Uterus (tissue), 4 donors: ENCODE measurements around the gene ACACB. TPM values are rescaled to one million over a fixed set of nuclear protein-coding genes. Genes with fewer than 3 reads are reported as not detected.

ENCODE experiments used
- DNase-seq, 2 donors: peaks; one replicate each; pipeline ENCODE4 v3.0.0-alpha.2; 2019 to 2020
- H3K27ac ChIP-seq, 2 donors: fragments of 200-600 bp; sonication (generic); 1 replicate in 1 of 2; 2 replicates in 1 of 2; pipeline ENCODE4 v1.5.1; 2016 to 2018
- H3K27me3 ChIP-seq, 2 donors: fragments of 200-600 bp; sonication (generic); one replicate each; pipeline ENCODE4 v1.5.1; 2018 to 2019; ENCODE audit warnings: control low read depth in 1 of 2
- H3K36me3 ChIP-seq, 2 donors: fragments of 200-600 bp; sonication (generic); one replicate each; pipeline ENCODE4 v1.5.1; 2019; ENCODE audit warnings: control low read depth in 1 of 2
- H3K4me1 ChIP-seq, 2 donors: fragments of 200-600 bp; sonication (generic); one replicate each; pipeline ENCODE4 v1.5.1; 2018 to 2019; ENCODE audit warnings: control low read depth in 1 of 2
- H3K4me3 ChIP-seq, 2 donors: fragments of 200-600 bp; sonication (generic); 1 replicate in 1 of 2; 2 replicates in 1 of 2; pipeline ENCODE4 v1.5.1; 2018 to 2019; ENCODE audit warnings: mild to moderate bottlenecking in 1 of 2
- H3K9me3 ChIP-seq, 2 donors: fragments of 200-600 bp; sonication (generic); one replicate each; pipeline ENCODE4 v1.5.1; 2019; ENCODE audit warnings: control low read depth in 1 of 2
- POLR2A ChIP-seq, 2 donors: fragments of 450-650 bp; IDR thresholded peaks; one replicate each; pipeline ENCODE4 v1.6.1; 2016; ENCODE audit warnings: antibody characterized with exemption in 2 of 2, mild to moderate bottlenecking in 1 of 2, moderate library complexity in 1 of 2
- intact Hi-C: fragments of 100-400 bp; cut with DNase I; formaldehyde crosslinking; loops from one replicate; pipeline ENCODE4 v1.15.1; 2023; ENCODE audit warnings: low total_unique reads
- total RNA-seq, 4 donors: library from RNA; depleted of rRNA in 3 of 4; stranded (reverse); fragments of >200 nt in 3 of 4; gene quantifications; one replicate each; pipeline versions ENCODE4 v1.1.0 to v1.2.4, GENCODE V29; 2014 to 2023
- TF ChIP-seq, protein P1 (sequence below), 4 experiments: fragments of 200-600 bp in 2 of 4; fragments of 450-650 bp in 2 of 4; sonication (generic) in 2 of 4; IDR thresholded peaks; one replicate each; pipeline ENCODE4 v1.5.1; 2016 to 2019; ENCODE audit warnings: antibody characterized with exemption in 4 of 4, mild to moderate bottlenecking in 2 of 4, moderate library complexity in 1 of 4
- donor health status: DM: yes; HTN: yes; CAD: no.

ACACB gene
- total RNA-seq, 4 donors from 2014 or later, result 22.0 to 137 (median 97.2) TPM

DNA sequence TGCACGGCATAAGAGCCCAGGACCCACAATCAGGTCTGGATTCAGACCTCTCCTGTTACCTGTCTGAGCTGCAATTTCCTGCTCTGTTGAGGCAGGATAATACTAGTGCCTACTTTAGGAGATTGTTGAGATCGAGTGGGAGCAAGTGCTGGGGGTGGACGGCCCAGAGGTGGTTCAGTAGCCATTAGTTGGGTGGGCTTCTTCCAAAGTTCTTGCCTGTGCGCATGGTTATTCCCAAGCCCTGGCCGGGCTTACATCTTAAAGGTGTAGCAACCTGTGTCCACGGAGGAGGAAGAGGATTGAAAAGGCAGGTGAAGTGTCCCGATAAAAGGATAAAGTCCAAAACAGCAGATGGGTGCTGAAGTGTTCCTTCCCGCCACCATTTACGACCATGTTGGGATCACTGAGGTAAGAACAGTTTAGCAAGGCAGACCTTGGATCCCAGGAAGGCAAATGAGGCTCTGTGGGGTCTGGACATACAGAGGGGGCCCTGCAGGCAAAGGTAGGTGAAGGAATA, 33.8 kb downstream of the ACACB start:
- intact Hi-C loops, result no loop called here
- H3K27ac ChIP-seq, result no peak overlapping the region
- DNase-seq, result no peak

DNA sequence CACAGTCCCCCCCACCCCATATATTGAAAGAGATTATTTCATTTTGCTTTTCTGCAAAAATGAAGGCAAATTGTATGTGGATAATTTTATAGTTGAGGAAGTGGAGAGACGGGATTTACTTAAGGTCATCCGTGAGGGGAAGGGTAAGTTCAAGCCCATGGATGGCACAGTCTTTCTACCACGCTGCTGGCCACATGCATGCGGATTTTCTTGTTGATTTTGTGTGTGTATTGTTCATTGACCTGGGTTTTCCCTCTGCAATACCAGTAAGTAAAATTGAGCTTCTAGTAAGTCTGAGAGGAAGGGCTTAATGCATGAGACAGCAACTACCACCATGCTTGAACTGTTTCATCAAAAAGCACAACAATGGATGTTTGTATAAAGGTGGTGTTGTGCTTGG, 35.1 kb downstream of the ACACB start:
- no peaks in the 10 kb centered on the region for H3K4me1 ChIP-seq

More for the DNA sequence above, 33.8 kb downstream of the ACACB start:
- H3K27me3 ChIP-seq, result no peaks in the 10 kb centered on the region
- no peak for TF ChIP-seq POLR2A (IDR thresholded peaks at IDR 0.05)
- TF ChIP-seq, protein P1, sequence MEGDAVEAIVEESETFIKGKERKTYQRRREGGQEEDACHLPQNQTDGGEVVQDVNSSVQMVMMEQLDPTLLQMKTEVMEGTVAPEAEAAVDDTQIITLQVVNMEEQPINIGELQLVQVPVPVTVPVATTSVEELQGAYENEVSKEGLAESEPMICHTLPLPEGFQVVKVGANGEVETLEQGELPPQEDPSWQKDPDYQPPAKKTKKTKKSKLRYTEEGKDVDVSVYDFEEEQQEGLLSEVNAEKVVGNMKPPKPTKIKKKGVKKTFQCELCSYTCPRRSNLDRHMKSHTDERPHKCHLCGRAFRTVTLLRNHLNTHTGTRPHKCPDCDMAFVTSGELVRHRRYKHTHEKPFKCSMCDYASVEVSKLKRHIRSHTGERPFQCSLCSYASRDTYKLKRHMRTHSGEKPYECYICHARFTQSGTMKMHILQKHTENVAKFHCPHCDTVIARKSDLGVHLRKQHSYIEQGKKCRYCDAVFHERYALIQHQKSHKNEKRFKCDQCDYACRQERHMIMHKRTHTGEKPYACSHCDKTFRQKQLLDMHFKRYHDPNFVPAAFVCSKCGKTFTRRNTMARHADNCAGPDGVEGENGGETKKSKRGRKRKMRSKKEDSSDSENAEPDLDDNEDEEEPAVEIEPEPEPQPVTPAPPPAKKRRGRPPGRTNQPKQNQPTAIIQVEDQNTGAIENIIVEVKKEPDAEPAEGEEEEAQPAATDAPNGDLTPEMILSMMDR (IDR thresholded peaks at IDR 0.05), result no peak
- H3K4me3 ChIP-seq, result no peak overlapping the region
- H3K9me3 ChIP-seq, result no peaks in the 10 kb centered on the region
- H3K36me3 ChIP-seq, result no peaks in the 10 kb centered on the region
- H3K4me1 ChIP-seq, result no peaks in the 10 kb centered on the region

DNA sequence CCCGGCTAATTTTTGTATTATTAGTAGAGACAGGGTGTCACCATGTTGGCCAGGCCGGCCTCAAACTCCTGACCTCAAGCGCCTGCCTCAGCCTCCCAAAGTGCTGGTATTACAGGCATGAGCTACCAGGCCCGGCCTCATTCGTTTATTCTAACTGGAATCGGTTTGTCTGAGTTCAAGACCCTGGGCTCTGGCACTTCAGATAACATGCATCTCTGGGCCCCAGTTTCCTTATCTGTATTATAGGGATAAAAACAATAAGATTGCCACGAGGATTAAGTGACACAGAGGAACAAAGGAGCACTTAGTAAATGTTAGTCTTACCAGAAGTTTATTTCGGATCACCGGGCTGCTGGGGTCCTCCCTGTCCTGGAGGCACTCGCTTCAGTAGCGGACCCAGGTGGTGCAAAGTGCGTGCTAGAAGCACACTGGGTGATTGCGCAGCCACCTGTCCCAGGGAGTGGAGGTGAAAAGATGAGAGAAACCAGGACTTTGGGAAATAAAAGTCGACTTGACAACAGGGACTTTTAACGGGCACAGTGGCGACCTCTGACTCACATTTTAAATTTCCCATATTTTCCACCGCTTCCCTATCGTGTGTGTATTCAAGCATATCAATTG, 37.5 kb downstream of the ACACB start:
- Histone ChIP-seq H3K36me3 (no peaks in the 10 kb centered on the region), H3K27ac (peak overlapping the region; percentile 86 to 88), H3K9me3 (no peaks in the 10 kb centered on the region), H3K27me3 (no peaks in the 10 kb centered on the region), H3K4me1 (no peaks in the 10 kb centered on the region), H3K4me3 (peak overlapping the region; percentile 75 to 76)
- TF ChIP-seq, protein P1 (IDR thresholded peaks at IDR 0.05), result no peak
- no peak for TF ChIP-seq POLR2A (IDR thresholded peaks at IDR 0.05)
- DNase-seq, result peak in 1 of 2 donors; percentile 44
- intact Hi-C loops, result no loop called here

More for the DNA sequence above, 35.1 kb downstream of the ACACB start:
- no peak overlapping the region for H3K27ac ChIP-seq
- H3K4me3 ChIP-seq, result no peak overlapping the region
- intact Hi-C loops, result no loop called here
- H3K27me3 ChIP-seq, result no peaks in the 10 kb centered on the region
- TF ChIP-seq, protein P1 (IDR thresholded peaks at IDR 0.05), result no peak
- no peak for TF ChIP-seq POLR2A (IDR thresholded peaks at IDR 0.05)
- no peak for DNase-seq
- no peaks in the 10 kb centered on the region for H3K9me3 ChIP-seq
- H3K36me3 ChIP-seq, result no peaks in the 10 kb centered on the region

DNA sequence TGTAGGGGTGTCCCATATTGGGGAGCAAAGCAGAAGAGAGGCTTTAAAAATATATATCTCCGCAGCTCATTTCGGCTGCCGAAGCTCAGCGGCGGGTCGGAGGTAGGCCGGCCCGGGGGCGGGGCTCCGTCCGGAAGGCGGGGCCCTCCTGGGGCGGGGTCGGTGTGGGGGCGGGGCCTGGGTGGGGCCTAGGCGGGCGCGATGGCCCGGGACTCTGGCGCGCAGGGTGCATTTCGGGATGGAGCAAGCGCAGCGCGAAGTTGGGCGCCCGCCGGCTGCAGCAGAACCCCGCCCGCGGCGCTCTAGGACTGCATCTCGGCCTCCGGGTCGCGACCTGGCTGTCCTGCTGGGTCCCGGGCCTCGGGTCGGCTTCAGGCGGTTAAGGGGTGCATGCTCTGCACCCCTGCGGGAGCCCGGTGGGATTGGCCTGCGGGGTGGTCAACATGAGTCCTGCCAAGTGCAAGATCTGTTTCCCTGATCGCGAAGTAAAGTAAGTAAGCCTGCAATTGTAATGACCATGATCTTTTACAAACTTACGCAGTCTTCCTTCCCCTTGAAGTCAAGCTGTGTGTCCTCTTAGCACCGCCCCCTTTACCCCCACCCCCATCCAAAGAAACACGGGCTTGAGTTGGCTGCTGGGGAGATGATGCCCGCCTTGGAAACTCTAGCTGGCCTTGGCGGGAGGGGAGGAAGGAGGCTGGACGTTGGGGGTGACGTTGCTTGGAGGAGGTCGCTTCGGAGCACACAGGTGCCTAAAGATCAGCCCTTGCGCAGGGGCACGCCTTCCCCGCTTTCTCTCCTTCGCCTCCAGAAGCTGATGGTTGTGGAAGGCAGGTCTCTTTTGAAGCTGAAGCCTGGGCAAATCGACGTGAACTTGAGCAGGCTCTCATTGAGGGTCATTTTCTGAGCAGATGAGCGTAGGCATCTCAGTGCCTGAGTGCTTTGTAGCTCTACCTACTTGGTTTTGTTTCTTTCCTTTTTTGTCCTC, 38.4 kb downstream of the ACACB start:
- H3K4me1 ChIP-seq, result no peaks in the 10 kb centered on the region
- peak overlapping the region; percentile 75 to 76 for H3K4me3 ChIP-seq
- TF ChIP-seq, protein P1 (IDR thresholded peaks at IDR 0.05), result peak in 2 of 4 experiments; percentile 3 to 7
- TF ChIP-seq POLR2A (IDR thresholded peaks at IDR 0.05), result peak; percentile 61 to 63
- DNase-seq, result peak; percentile 88
- peak overlapping the region; percentile 86 to 88 for H3K27ac ChIP-seq
- H3K27me3 ChIP-seq, result no peaks in the 10 kb centered on the region
- no peaks in the 10 kb centered on the region for H3K9me3 ChIP-seq
- intact Hi-C loops, result no loop called here
- H3K36me3 ChIP-seq, result no peaks in the 10 kb centered on the region
